B cell (primary cell): ENCODE measurements around the gene ACAA2. TPM values are rescaled to one million over a fixed set of nuclear protein-coding genes. Genes with fewer than 3 reads are reported as not detected.

Experiments
- ATAC-seq: fragments of 200-7000 bp; cut with Tn5 transposase; one replicate; pipeline ENCODE4 v1.10.0; 2021; ENCODE audit warnings: low read depth, mild to moderate bottlenecking, moderate number of reproducible peaks, moderate library complexity
- CTCF ChIA-PET: fragments of 350-600 bp; sonication (Branson Sonifier 250); formaldehyde crosslinking; loops from one replicate; lab custom pipeline; 2021; ENCODE audit warnings: antibody characterized with exemption, inconsistent platforms; lab: Charles Lee
- POLR2A ChIA-PET: fragments of 350-600 bp; sonication (Branson Sonifier 250); formaldehyde crosslinking; loops from one replicate; lab custom pipeline; 2021; ENCODE audit warnings: antibody characterized with exemption; lab: Charles Lee
- DNase-seq: peaks from one replicate; pipeline ENCODE4 v3.0.0; 2013
- H2AFZ ChIP-seq: 2 replicates; pipeline ENCODE4 v1.6.1; 2012; ENCODE audit warnings: mild to moderate bottlenecking, low read depth, low read length; ENCODE audit not compliant: insufficient read depth, poor library complexity, severe bottlenecking
- H3K27ac ChIP-seq, 2 donors: 1 replicate in 1 of 2; 2 replicates in 1 of 2; pipeline ENCODE4 v1.5.1; 2012 to 2013; ENCODE audit warnings: low read length in 2 of 2, mild to moderate bottlenecking in 2 of 2, moderate library complexity in 1 of 2
- H3K27me3 ChIP-seq, 4 experiments: fragments of 200-600 bp in 1 of 4; sonication (generic) in 1 of 4; replicated peaks in 1 of 4; 1 replicate in 2 of 4; 2 replicates in 2 of 4; pipeline versions ENCODE4 v1.6.1 to v1.7.0; 2013 to 2016; ENCODE audit warnings: low read length in 3 of 4, mild to moderate bottlenecking in 2 of 4, mixed read lengths in 1 of 4, moderate library complexity in 1 of 4; ENCODE audit not compliant: insufficient read depth in 4 of 4, control insufficient read depth in 3 of 4; ENCODE audit errors: control extremely low read depth in 1 of 4
- H3K36me3 ChIP-seq, 2 experiments: replicated peaks in 1 of 2; 1 replicate in 1 of 2; 2 replicates in 1 of 2; pipeline versions ENCODE4 v1.6.1 to v1.7.1; 2013; ENCODE audit warnings: low read length in 1 of 2; ENCODE audit not compliant: insufficient read depth in 2 of 2, control insufficient read depth in 1 of 2; ENCODE audit errors: control extremely low read depth in 1 of 2, extremely low read depth in 1 of 2
- H3K4me1 ChIP-seq, 2 donors: fragments of 200-600 bp in 1 of 2; sonication (generic) in 1 of 2; 1 replicate in 1 of 2; 2 replicates in 1 of 2; pipeline versions ENCODE4 v1.5.1 to v1.6.1; 2013 to 2017; ENCODE audit warnings: low read length in 2 of 2; ENCODE audit not compliant: control insufficient read depth in 2 of 2, insufficient read depth in 2 of 2
- H3K4me2 ChIP-seq: replicated peaks from 2 replicates; pipeline ENCODE3; 2012; ENCODE audit warnings: mild to moderate bottlenecking, low read depth, low read length; ENCODE audit not compliant: poor library complexity, severe bottlenecking
- H3K4me3 ChIP-seq, 5 experiments: fragments of 200-600 bp in 1 of 5; sonication (generic) in 1 of 5; 1 replicate in 3 of 5; 2 replicates in 2 of 5; pipeline versions ENCODE4 v1.5.1 to v1.7.0; 2011 to 2016; ENCODE audit warnings: low read length in 4 of 5, mild to moderate bottlenecking in 4 of 5, low read depth in 2 of 5, control low read depth in 1 of 5, moderate library complexity in 1 of 5; ENCODE audit not compliant: insufficient read depth in 1 of 5; ENCODE audit errors: control extremely low read depth in 1 of 5, extremely low read depth in 1 of 5
- H3K79me2 ChIP-seq: fragments of 200-600 bp; sonication (generic); one replicate; pipeline ENCODE4 v1.6.0; 2016; ENCODE audit warnings: low read length; ENCODE audit not compliant: control insufficient read depth, insufficient read depth
- H3K9ac ChIP-seq: fragments of 200-600 bp; sonication (generic); 2 replicates; pipeline ENCODE4 v1.6.1; 2017; ENCODE audit warnings: mild to moderate bottlenecking, low read length, moderate library complexity
- H3K9me3 ChIP-seq, 3 donors: one replicate each; pipeline versions ENCODE4 v1.6.1 to v1.7.1; 2013; ENCODE audit warnings: low read length in 2 of 3; ENCODE audit not compliant: control insufficient read depth in 2 of 3, insufficient read depth in 1 of 3; ENCODE audit errors: control extremely low read depth in 1 of 3
- H4K20me1 ChIP-seq: 2 replicates; pipeline ENCODE4 v1.6.0; 2012; ENCODE audit warnings: mild to moderate bottlenecking, low read length; ENCODE audit not compliant: insufficient read depth, control insufficient read depth, poor library complexity, severe bottlenecking
- H3K27ac Mint-ChIP-seq: one replicate; pipeline ENCODE4 v1.8.0; 2021; ENCODE audit warnings: mixed read lengths
- H3K27me3 Mint-ChIP-seq: one replicate; pipeline ENCODE4 v1.8.0; 2021; ENCODE audit warnings: mixed read lengths
- H3K4me1 Mint-ChIP-seq: one replicate; pipeline ENCODE4 v1.8.0; 2021; ENCODE audit warnings: mixed read lengths
- H3K4me3 Mint-ChIP-seq: one replicate; pipeline ENCODE4 v1.8.0; 2021; ENCODE audit warnings: mixed read lengths
- H3K9me3 Mint-ChIP-seq: one replicate; pipeline ENCODE4 v1.8.0; 2022; ENCODE audit warnings: mixed read lengths; ENCODE audit not compliant: insufficient read depth
- CTCF ChIP-seq: fragments of 200-600 bp; IDR thresholded peaks from one replicate; pipeline ENCODE4 v1.8.0; 2022; ENCODE audit warnings: antibody characterized with exemption, mild to moderate bottlenecking
- EZH2 ChIP-seq: IDR thresholded peaks from 2 replicates; pipeline ENCODE4 v1.6.1; 2012; ENCODE audit warnings: borderline replicate concordance, low read depth, mild to moderate bottlenecking, moderate library complexity, low read length; ENCODE audit not compliant: insufficient read depth, poor library complexity, severe bottlenecking
- WGBS: methylation state at CpG from one replicate; pipeline ENCODE4 v1.1.5; 2013; ENCODE audit warnings: missing lambda C conversion rate; ENCODE audit not compliant: insufficient coverage; 5-methylcytosine and 5-hydroxymethylcytosine counted together
- intact Hi-C: fragments of 100-400 bp; cut with micrococcal nuclease; formaldehyde crosslinking; loops from one replicate; pipeline ENCODE4 v1.10.0; 2022
- polyA plus RNA-seq: library from polyadenylated mRNA; depleted of rRNA; stranded (reverse); fragments of >200 nt; gene quantifications from 2 replicates; pipeline ENCODE4 v1.2.3, GENCODE V29; 2012
- total RNA-seq, 2 donors: library from RNA; stranded (reverse); fragments of 120-200 nt in 1 of 2; gene quantifications; 1 replicate in 1 of 2; 2 replicates in 1 of 2; pipeline versions ENCODE4 v1.2.3 to v1.2.4, GENCODE V29; 2013 to 2022

The ACAA2 gene
- total and polyA plus RNA-seq, 2 donors (not counting 1 experiment from before 2014, with no cell fraction given) = 10.6 to 25.0 TPM

DNA sequence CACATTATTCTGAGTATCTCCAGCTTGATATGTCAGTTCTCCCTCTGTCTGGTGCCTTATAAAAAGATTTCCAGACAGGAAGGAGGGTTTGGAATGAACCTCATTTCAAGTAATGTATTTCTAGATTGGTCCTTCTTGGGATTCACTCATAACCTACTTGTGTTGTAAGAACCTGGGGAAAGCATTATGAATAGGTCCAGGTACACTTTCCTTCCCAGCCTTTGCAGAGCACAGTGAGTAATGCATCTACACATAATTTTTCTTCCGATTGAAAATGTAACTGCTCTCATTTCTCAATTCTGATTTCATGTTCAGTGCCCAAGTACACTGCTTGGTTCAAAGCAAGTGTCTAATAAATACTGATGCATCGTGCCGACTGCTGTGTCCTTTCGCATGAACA lies 25.0 kb upstream of the ACAA2 start:
- H3K79me2 ChIP-seq = no peaks in the 10 kb centered on the region
- DNase-seq (no peak), ATAC-seq (no peak)
- H3K4me3 ChIP-seq = no peak overlapping the region
- intact Hi-C loops = no loop called here
- ChIA-PET CTCF (no interaction called here), POLR2A (no interaction called here)
- H3K27ac Mint-ChIP-seq = no peak overlapping the region
- H3K27me3 Mint-ChIP-seq = no peaks in the 10 kb centered on the region
- H3K4me1 ChIP-seq = no peaks in the 10 kb centered on the region
- no peak overlapping the region for H3K9ac ChIP-seq
- no peak overlapping the region for H3K4me3 Mint-ChIP-seq
- no peak overlapping the region for H2AFZ ChIP-seq
- no peaks in the 10 kb centered on the region for H3K4me1 Mint-ChIP-seq
- no peaks in the 10 kb centered on the region for H4K20me1 ChIP-seq
- no peaks in the 10 kb centered on the region for H3K9me3 ChIP-seq
- H3K4me2 ChIP-seq = no peak overlapping the region
- TF ChIP-seq CTCF = no peak
- no peak for TF ChIP-seq EZH2
- no peaks in the 10 kb centered on the region for H3K27me3 ChIP-seq
- WGBS = 94% methylated on average over 2 of the region's 4 CpGs
- no peak overlapping the region for H3K27ac ChIP-seq
- no peaks in the 10 kb centered on the region for H3K9me3 Mint-ChIP-seq
- no peaks in the 10 kb centered on the region for H3K36me3 ChIP-seq

DNA sequence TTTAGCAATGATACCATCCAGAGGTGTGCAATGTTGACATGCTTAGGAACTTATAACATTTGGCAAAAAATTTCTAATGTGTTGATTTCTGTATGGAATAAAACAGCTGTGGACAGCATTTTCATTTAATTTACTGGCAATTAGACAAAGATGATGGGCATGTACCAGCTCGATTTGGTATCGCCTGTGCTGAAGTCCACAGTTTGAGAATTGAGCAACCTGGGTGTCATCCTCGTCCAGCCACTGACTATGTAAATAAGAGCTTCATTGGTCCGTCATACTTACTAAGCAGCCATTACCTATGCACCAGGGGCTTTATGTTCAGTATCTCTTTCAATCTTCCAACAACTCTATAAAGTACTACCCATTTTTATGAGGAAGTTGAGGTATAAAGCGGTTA lies 24.6 kb upstream of the ACAA2 start:
- ATAC-seq = no peak
- H3K4me2 ChIP-seq = no peak overlapping the region
- 100% methylated on average over 2 of the region's 5 CpGs for WGBS

More for the DNA sequence above, 24.6 kb upstream of the ACAA2 start:
- ChIA-PET CTCF (no interaction called here), POLR2A (no interaction called here)
- H3K27me3 Mint-ChIP-seq = no peaks in the 10 kb centered on the region
- Histone ChIP-seq H3K27ac (no peak overlapping the region), H3K36me3 (no peaks in the 10 kb centered on the region), H2AFZ (no peak overlapping the region), H3K4me1 (no peaks in the 10 kb centered on the region), H3K9ac (no peak overlapping the region), H4K20me1 (no peaks in the 10 kb centered on the region), H3K79me2 (no peaks in the 10 kb centered on the region), H3K9me3 (no peaks in the 10 kb centered on the region), H3K4me3 (no peak overlapping the region), H3K27me3 (no peaks in the 10 kb centered on the region)
- intact Hi-C loops = no loop called here
- no peak for TF ChIP-seq CTCF
- TF ChIP-seq EZH2 = no peak
- no peak overlapping the region for H3K27ac Mint-ChIP-seq
- no peaks in the 10 kb centered on the region for H3K4me1 Mint-ChIP-seq
- no peak overlapping the region for H3K4me3 Mint-ChIP-seq
- DNase-seq = no peak
- no peaks in the 10 kb centered on the region for H3K9me3 Mint-ChIP-seq
